Measurements from ENCODE around the gene CCL1. TPM values are rescaled to one million over a fixed set of nuclear protein-coding genes. Genes with fewer than 3 reads are reported as not detected.

CCL1 gene
- total RNA-seq, 1 donor = not detected

GRCh38 chr17:34384822-34385605 is 22.0 kb upstream of the CCL1 start:
- TF ChIP-seq, protein P1, sequence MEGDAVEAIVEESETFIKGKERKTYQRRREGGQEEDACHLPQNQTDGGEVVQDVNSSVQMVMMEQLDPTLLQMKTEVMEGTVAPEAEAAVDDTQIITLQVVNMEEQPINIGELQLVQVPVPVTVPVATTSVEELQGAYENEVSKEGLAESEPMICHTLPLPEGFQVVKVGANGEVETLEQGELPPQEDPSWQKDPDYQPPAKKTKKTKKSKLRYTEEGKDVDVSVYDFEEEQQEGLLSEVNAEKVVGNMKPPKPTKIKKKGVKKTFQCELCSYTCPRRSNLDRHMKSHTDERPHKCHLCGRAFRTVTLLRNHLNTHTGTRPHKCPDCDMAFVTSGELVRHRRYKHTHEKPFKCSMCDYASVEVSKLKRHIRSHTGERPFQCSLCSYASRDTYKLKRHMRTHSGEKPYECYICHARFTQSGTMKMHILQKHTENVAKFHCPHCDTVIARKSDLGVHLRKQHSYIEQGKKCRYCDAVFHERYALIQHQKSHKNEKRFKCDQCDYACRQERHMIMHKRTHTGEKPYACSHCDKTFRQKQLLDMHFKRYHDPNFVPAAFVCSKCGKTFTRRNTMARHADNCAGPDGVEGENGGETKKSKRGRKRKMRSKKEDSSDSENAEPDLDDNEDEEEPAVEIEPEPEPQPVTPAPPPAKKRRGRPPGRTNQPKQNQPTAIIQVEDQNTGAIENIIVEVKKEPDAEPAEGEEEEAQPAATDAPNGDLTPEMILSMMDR (IDR thresholded peaks at IDR 0.05; ENCODE audit: insufficient read depth, low read length) = no peak
- no peak overlapping the region for H3K4me3 ChIP-seq (ENCODE audit: low read depth, low read length)
- no peak for DNase-seq (ENCODE audit: low read depth)

GRCh38 chr17:34384271-34384670 is 21.2 kb upstream of the CCL1 start:
- TF ChIP-seq, protein P1 (IDR thresholded peaks at IDR 0.05; ENCODE audit: insufficient read depth, low read length) = no peak
- H3K4me3 ChIP-seq (ENCODE audit: low read depth, low read length) = no peak overlapping the region
- DNase-seq (ENCODE audit: low read depth) = no peak

GRCh38 chr17:34383216-34383615 is 20.2 kb upstream of the CCL1 start:
- DNase-seq (ENCODE audit: low read depth) = no peak
- no peak overlapping the region for H3K4me3 ChIP-seq (ENCODE audit: low read depth, low read length)
- TF ChIP-seq, protein P1 (IDR thresholded peaks at IDR 0.05; ENCODE audit: insufficient read depth, low read length) = no peak

DNA sequence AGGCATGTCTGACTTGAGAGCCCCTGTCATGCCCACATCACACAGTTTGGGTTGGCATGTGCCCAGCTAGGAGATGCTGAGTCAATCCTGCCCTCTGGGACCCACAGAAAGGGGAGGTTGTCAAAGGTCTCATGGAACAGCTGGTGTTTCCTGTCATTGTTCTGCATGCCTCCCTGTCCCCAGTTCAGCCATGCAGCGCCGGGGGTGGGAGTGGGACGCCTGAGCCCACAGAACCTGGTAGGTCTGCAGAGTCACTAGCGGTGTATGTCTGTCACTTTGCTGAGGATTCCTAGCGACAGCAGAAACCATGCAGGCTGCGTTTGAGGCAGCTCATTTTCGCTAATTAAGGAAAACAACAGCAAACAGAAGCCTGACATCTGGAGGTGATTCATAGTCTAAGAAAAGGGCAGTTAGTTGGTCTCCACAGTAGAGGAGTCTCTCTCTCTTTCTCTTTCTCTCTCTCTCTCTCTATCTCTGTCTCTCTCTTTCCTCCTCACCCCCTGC is 19.6 kb upstream of the CCL1 start:
- peak; percentile 17 for DNase-seq (ENCODE audit: low read depth)

GRCh38 chr17:34379868-34380267 is 16.8 kb upstream of the CCL1 start:
- peak; percentile 37 for DNase-seq (ENCODE audit: low read depth)
- TF ChIP-seq, protein P1 (IDR thresholded peaks at IDR 0.05; ENCODE audit: insufficient read depth, low read length) = no peak
- no peak overlapping the region for H3K4me3 ChIP-seq (ENCODE audit: low read depth, low read length)

More for the DNA sequence above, 19.6 kb upstream of the CCL1 start:
- no peak overlapping the region for H3K4me3 ChIP-seq (ENCODE audit: low read depth, low read length)
- TF ChIP-seq, protein P1 (IDR thresholded peaks at IDR 0.05; ENCODE audit: insufficient read depth, low read length) = no peak

DNA sequence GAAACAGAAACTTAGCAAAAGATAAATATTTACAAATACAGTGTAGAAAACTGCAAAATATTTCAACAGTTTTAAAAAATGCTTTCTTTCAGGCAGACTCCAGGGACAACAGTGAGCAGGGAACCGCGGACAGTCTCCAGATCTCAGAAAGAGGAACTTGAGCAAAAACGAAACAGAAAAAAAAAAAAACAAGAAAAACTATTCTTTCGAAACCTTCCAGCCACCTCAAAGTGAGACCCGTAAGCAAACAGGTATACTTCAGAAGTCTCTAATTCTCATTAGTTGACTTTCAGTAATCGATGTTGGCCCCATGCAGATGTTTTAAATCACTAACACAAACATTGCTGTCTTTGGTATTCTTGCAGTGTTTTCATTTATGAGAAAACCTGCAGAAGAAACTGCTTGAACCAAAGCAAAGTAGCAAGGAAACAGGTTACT is 15.7 kb upstream of the CCL1 start:
- H3K4me3 ChIP-seq (ENCODE audit: low read depth, low read length) = no peak overlapping the region
- TF ChIP-seq, protein P1 (IDR thresholded peaks at IDR 0.05; ENCODE audit: insufficient read depth, low read length) = peak; percentile 5
- DNase-seq (ENCODE audit: low read depth) = peak; percentile 30
